A549 (cell line): Measurements from ENCODE around the gene ZNF683. TPM values are rescaled to one million over a fixed set of nuclear protein-coding genes. Genes with fewer than 3 reads are reported as not detected.

Experiments
- ATAC-seq, 2 experiments: fragments of 200-7000 bp in 1 of 2; fragments of >200 bp in 1 of 2; cut with Nextera tagmentation in 1 of 2; cut with Tn5 transposase in 1 of 2; 3 replicates each; pipeline versions ENCODE4 v1.8.0 to v1.9.1; 2018 to 2020; ENCODE audit warnings: mild to moderate bottlenecking in 1 of 2, moderate library complexity in 1 of 2
- CTCF ChIA-PET: fragments of 300-600 bp; sonication (Branson Sonifier 250); formaldehyde crosslinking; extraction: SDS; loops from one replicate; lab custom pipeline; 2021; ENCODE audit warnings: antibody characterized with exemption, inconsistent platforms; lab: Yijun Ruan, JAX
- POLR2A ChIA-PET: fragments of 350-600 bp; formaldehyde crosslinking; extraction: SDS; loops from one replicate; lab custom pipeline; 2021; ENCODE audit warnings: antibody characterized with exemption, inconsistent platforms; lab: Yijun Ruan, JAX
- DNase-seq, 2 experiments: peaks; one replicate each; pipeline versions ENCODE4 v3.0.0 to v3.0.0-alpha.2; 2011 to 2016; ENCODE audit warnings: low read depth in 1 of 2, low spot score in 1 of 2
- FAIRE-seq: peaks from 2 replicates; lab custom pipeline; 2011; peaks lifted over from hg19 to GRCh38; lab: Jason Lieb, UNC
- H3K27ac ChIP-seq, 2 experiments: fragments of >200 bp; sonication (Bioruptor Twin); formaldehyde crosslinking; 3 replicates each; pipeline ENCODE4 v1.5.1; 2016 to 2017
- H3K4me1 ChIP-seq: fragments of >200 bp; sonication (Bioruptor Twin); formaldehyde crosslinking; 3 replicates; pipeline ENCODE4 v1.6.1; 2016
- H3K4me2 ChIP-seq: fragments of >200 bp; sonication (Bioruptor Twin); formaldehyde crosslinking; 3 replicates; pipeline ENCODE4 v1.6.1; 2016
- H3K4me3 ChIP-seq: fragments of >200 bp; sonication (Bioruptor Twin); formaldehyde crosslinking; 3 replicates; pipeline ENCODE4 v1.5.1; 2016
- H3K9me3 ChIP-seq: fragments of >200 bp; sonication (Bioruptor Twin); formaldehyde crosslinking; 3 replicates; pipeline ENCODE4 v1.6.1; 2016
- ATOH8 ChIP-seq: fragments of 250-450 bp; sonication (Bioruptor Pico); IDR thresholded peaks from 2 replicates; pipeline ENCODE4 v1.5.0; 2020; ENCODE audit warnings: low read depth, mild to moderate bottlenecking, moderate library complexity
- BCL3 ChIP-seq: fragments of >200 bp; sonication (Bioruptor Twin); formaldehyde crosslinking; IDR thresholded peaks from 3 replicates; pipeline ENCODE4 v1.6.1; 2016
- CEBPB ChIP-seq, 2 experiments: fragments of >200 bp in 1 of 2; sonication (Bioruptor Twin) in 1 of 2; formaldehyde crosslinking in 1 of 2; IDR thresholded peaks; 2 replicates each; pipeline ENCODE4 v1.6.1; 2012 to 2016
- CTCF ChIP-seq: fragments of >200 bp; sonication (Bioruptor Twin); formaldehyde crosslinking; IDR thresholded peaks from 3 replicates; pipeline ENCODE4 v1.5.1; 2016
- E2F6 ChIP-seq: IDR thresholded peaks from 2 replicates; pipeline ENCODE4 v1.6.1; 2012; ENCODE audit warnings: low read depth, borderline replicate concordance
- EHF ChIP-seq: fragments of 250-450 bp; sonication (Bioruptor Pico); IDR thresholded peaks from 2 replicates; pipeline ENCODE4 v1.5.0; 2020; ENCODE audit warnings: mild to moderate bottlenecking
- EHMT2 ChIP-seq: fragments of 200-600 bp; sonication (generic); IDR thresholded peaks from 2 replicates; pipeline ENCODE4 v1.6.1; 2016; ENCODE audit warnings: antibody characterized with exemption, low read depth, mild to moderate bottlenecking, moderate library complexity
- ESRRA ChIP-seq: fragments of 150-350 bp; IDR thresholded peaks from 2 replicates; pipeline ENCODE4 v1.6.1; 2014; ENCODE audit warnings: mild to moderate bottlenecking, low read length, borderline replicate concordance
- FOXS1 ChIP-seq: fragments of 250-450 bp; sonication (Bioruptor Pico); IDR thresholded peaks from 2 replicates; pipeline ENCODE4 v1.5.0; 2020; ENCODE audit warnings: mild to moderate bottlenecking, moderate library complexity
- HOXA7 ChIP-seq: fragments of 250-450 bp; sonication (Bioruptor Pico); IDR thresholded peaks from 2 replicates; pipeline ENCODE4 v1.5.0; 2020; ENCODE audit warnings: mild to moderate bottlenecking, moderate library complexity
- HOXB5 ChIP-seq: fragments of 250-450 bp; sonication (Bioruptor Pico); IDR thresholded peaks from 2 replicates; pipeline ENCODE4 v1.5.0; 2020; ENCODE audit warnings: mild to moderate bottlenecking, moderate library complexity
- KDM1A ChIP-seq: fragments of 200-600 bp; sonication (generic); IDR thresholded peaks from 2 replicates; pipeline ENCODE4 v1.6.1; 2016; ENCODE audit warnings: low read depth, mild to moderate bottlenecking
- MAFK ChIP-seq: fragments of 450-650 bp; IDR thresholded peaks from 2 replicates; pipeline ENCODE4 v1.6.1; 2014; ENCODE audit not compliant: partially characterized antibody
- MAZ ChIP-seq: fragments of 150-350 bp; IDR thresholded peaks from 2 replicates; pipeline ENCODE4 v1.6.1; 2014; ENCODE audit warnings: antibody characterized with exemption, low read depth, low read length, borderline replicate concordance
- NR3C1 ChIP-seq: fragments of >200 bp; sonication (Bioruptor Twin); formaldehyde crosslinking; IDR thresholded peaks from 3 replicates; pipeline ENCODE4 v1.6.1; 2017
- PBX3 ChIP-seq: IDR thresholded peaks from 2 replicates; pipeline ENCODE4 v1.6.1; 2012
- POLR2A ChIP-seq: IDR thresholded peaks from 2 replicates; pipeline ENCODE4 v1.6.1; 2012; ENCODE audit warnings: mild to moderate bottlenecking, low read length
- RARB ChIP-seq: fragments of 250-450 bp; sonication (Bioruptor Pico); IDR thresholded peaks from 2 replicates; pipeline ENCODE4 v1.8.0; 2021; ENCODE audit warnings: mild to moderate bottlenecking, moderate library complexity
- RFX5 ChIP-seq: fragments of 450-650 bp; IDR thresholded peaks from 2 replicates; pipeline ENCODE4 v1.7.1; 2014; ENCODE audit warnings: antibody characterized with exemption, mild to moderate bottlenecking, moderate library complexity
- RNF2 ChIP-seq: fragments of 200-600 bp; sonication (generic); IDR thresholded peaks from 2 replicates; pipeline ENCODE4 v1.6.1; 2016; ENCODE audit warnings: low read depth, mild to moderate bottlenecking, antibody characterized with exemption, moderate library complexity, borderline replicate concordance
- SREBF2 ChIP-seq: fragments of 450-650 bp; IDR thresholded peaks from 2 replicates; pipeline ENCODE4 v1.6.1; 2014; ENCODE audit warnings: mild to moderate bottlenecking, moderate library complexity
- TP53 ChIP-seq: fragments of 250-450 bp; sonication (Bioruptor Pico); IDR thresholded peaks from 2 replicates; pipeline ENCODE4 v1.5.0; 2021; ENCODE audit warnings: mild to moderate bottlenecking, moderate library complexity
- ZFP36 ChIP-seq: fragments of 450-650 bp; IDR thresholded peaks from 2 replicates; pipeline ENCODE4 v1.6.1; 2014; ENCODE audit warnings: borderline replicate concordance; ENCODE audit not compliant: partially characterized antibody
- ZNF302 ChIP-seq: fragments of 250-450 bp; sonication (Bioruptor Pico); IDR thresholded peaks from 2 replicates; pipeline ENCODE4 v1.9.0; 2021; ENCODE audit warnings: inconsistent platforms, mild to moderate bottlenecking, moderate library complexity
- ZSCAN20 ChIP-seq: fragments of 250-450 bp; sonication (Bioruptor Pico); IDR thresholded peaks from 2 replicates; pipeline ENCODE4 v1.8.0; 2022; ENCODE audit warnings: mild to moderate bottlenecking, moderate library complexity
- WGBS: methylation state at CpG from one replicate; pipeline ENCODE4 v1.1.6; 2017; ENCODE audit errors: missing lambda C conversion rate; 5-methylcytosine and 5-hydroxymethylcytosine counted together
- polyA plus RNA-seq, 4 experiments: library from polyadenylated mRNA; depleted of rRNA in 3 of 4; stranded (reverse); fragments of >200 nt; fragmentation: RNase III in 1 of 4; extraction: RNeasy Plus Mini Kit Qiagen cat#74134 plus additional on column Dnase treatment in 1 of 4; gene quantifications; 2 replicates in 3 of 4; 3 replicates in 1 of 4; pipeline ENCODE4 v1.2.3, GENCODE V29; 2011 to 2017

ZNF683 gene
- polyA plus RNA-seq, 2 of the 4 experiments (the other 2 are of a cell fraction): not detected

- no peak overlapping the region for H3K4me2 ChIP-seq
- H3K9me3 ChIP-seq: no peaks in the 10 kb centered on the region
- H3K4me1 ChIP-seq: peaks cover 6% of the 10 kb centered on the region; the same call in 2 of the 3 replicates
- ATAC-seq (no peak), DNase-seq (no peak), FAIRE-seq (no peak)
- no peak overlapping the region for H3K27ac ChIP-seq
- CTCF ChIA-PET: interaction anchor here (1.0 to 4.4 kb wide), 4 partner anchors 36 to 63 kb away, joined by 3 to 20 read pairs (median 5); no protein-coding TSS in a partner anchor
- 87% methylated on average over 3 of the region's 8 CpGs for WGBS
- no peak for TF ChIP-seq ZSCAN20 (CRISPR knock-in tag)
- TF ChIP-seq MAZ: no peak
- no peak for TF ChIP-seq EHF (CRISPR knock-in tag)
- no peak for TF ChIP-seq POLR2A
- TF ChIP-seq RNF2: no peak
- no peak for TF ChIP-seq HOXB5
- TF ChIP-seq ATOH8 (CRISPR knock-in tag): no peak
- TF ChIP-seq CEBPB (IDR thresholded peaks at IDR 0.05): no peak
- no peak for TF ChIP-seq KDM1A
- TF ChIP-seq BCL3: no peak
- TF ChIP-seq MAFK: no peak
- TF ChIP-seq TP53: no peak
- TF ChIP-seq EHMT2: no peak
- no peak for TF ChIP-seq HOXA7
- TF ChIP-seq ZNF302 (CRISPR knock-in tag): no peak
- TF ChIP-seq NR3C1: no peak
- TF ChIP-seq ZFP36: no peak
- TF ChIP-seq, all 56 proteins: peak for 0
- no peak overlapping the region for H3K4me3 ChIP-seq
- POLR2A ChIA-PET: no interaction called here
Observed at GRCh38 chr1:26327956-26328362, 44.6 kb downstream of the ZNF683 start.

GRCh38 chr1:26324550-26324949 is 48.0 kb downstream of the ZNF683 start:
- no peak overlapping the region for H3K4me2 ChIP-seq
- 0 out of 3 replicates have a peak, but pooled peaks cover 5% of the 10 kb centered on the region for H3K4me1 ChIP-seq
- no peaks in the 10 kb centered on the region for H3K9me3 ChIP-seq
- no peak overlapping the region for H3K4me3 ChIP-seq
- FAIRE-seq (no peak), DNase-seq (no peak), ATAC-seq (no peak)
- ChIA-PET POLR2A (no interaction called here), CTCF (interaction anchor here (1.2 to 1.7 kb wide), 2 partner anchors 40 to 48 kb away, joined by 3 to 5 read pairs; no protein-coding TSS in a partner anchor)
- 75% methylated on average over 3 of the region's 3 CpGs for WGBS
- TF ChIP-seq ZNF302 (CRISPR knock-in tag) (no peak), SREBF2 (no peak), PBX3 (no peak), ZFP36 (no peak), CTCF (no peak), POLR2A (no peak), EHF (CRISPR knock-in tag) (no peak), CEBPB (IDR thresholded peaks at IDR 0.05) (no peak), ESRRA (no peak), RNF2 (no peak), RARB (no peak), FOXS1 (CRISPR knock-in tag) (no peak), E2F6 (no peak), RFX5 (no peak), BCL3 (no peak)
- H3K27ac ChIP-seq: no peak overlapping the region
